Measurements from ENCODE around the gene PARVB. TPM values are rescaled to one million over a fixed set of nuclear protein-coding genes. Genes with fewer than 3 reads are reported as not detected.

The PARVB gene
- total and polyA plus RNA-seq, 9 of the 15 experiments (the other 6 are each of a cell fraction or from before 2014, with no cell fraction given): 1.1 to 59.2 (median 29.2) TPM

GRCh38 chr22:44132724-44133123, 108.6 kb downstream of the PARVB start:
- H3K79me2 ChIP-seq (ENCODE audit: control insufficient read depth, insufficient read depth, low read length): no peaks in the 10 kb centered on the region
- H3K27me3 ChIP-seq (ENCODE audit: control insufficient read depth in 2 of 2, insufficient read depth in 2 of 2, low read length in 2 of 2): no peaks in the 10 kb centered on the region
- H3K4me1 ChIP-seq (replicated peaks in 1 of 2; ENCODE audit: control insufficient read depth in 2 of 2, insufficient read depth in 2 of 2, low read length in 2 of 2): peaks cover 0 to 5% of the 10 kb centered on the region in 2 experiments; a peak in 4 of 5 replicates
- H3K36me3 ChIP-seq (ENCODE audit: control insufficient read depth, insufficient read depth, low read length): peaks cover 18% of the 10 kb centered on the region; the same call in 1 of the 3 replicates
- FAIRE-seq (no peak), DNase-seq (ENCODE audit: extremely low read depth in 1 of 4, low spot score in 3 of 4) (no peak), ATAC-seq (no peak)
- H3K9me3 ChIP-seq (replicated peaks; ENCODE audit: control insufficient read depth, insufficient read depth, low read depth, low read length): no peaks in the 10 kb centered on the region
- H3K9me1 ChIP-seq (ENCODE audit: control insufficient read depth, insufficient read depth, low read length): no peaks in the 10 kb centered on the region
- H3K4me3 ChIP-seq: no peak overlapping the region
- no peak overlapping the region for H3K9ac ChIP-seq (ENCODE audit: insufficient read depth in 1 of 2, low read depth in 2 of 2, low read length in 2 of 2)
- ChIA-PET CTCF (ENCODE audit: low intra/inter-chr PET ratio) (no interaction called here), POLR2A (no interaction called here)
- 0 out of 2 replicates have a peak, but pooled peaks cover 5% of the 10 kb centered on the region for H4K20me1 ChIP-seq (replicated peaks; ENCODE audit: control insufficient read depth, insufficient read depth, low read length)
- BruUV-seq (replicated peaks): no TSS peak
- no peak overlapping the region for H3K4me2 ChIP-seq (ENCODE audit: insufficient read depth, low read length)
- H3K27ac ChIP-seq (ENCODE audit: extremely low read depth, low read depth, low read length): no peak overlapping the region
- intact Hi-C loops (cut with micrococcal nuclease) (no loop called here), in situ Hi-C loops (cut with MboI) (no loop called here)
- TF ChIP-seq ZBTB34 (CRISPR knock-in tag; IDR thresholded peaks at IDR 0.05): no peak
- no peak overlapping the region for H2AFZ ChIP-seq (ENCODE audit: low read depth, low read length)
- WGBS (ENCODE audit: insufficient coverage, low coverage, missing lambda C conversion rate): 96% methylated on average over 6 of the region's 12 CpGs

- DNase-seq (ENCODE audit: extremely low read depth in 1 of 4, low spot score in 3 of 4): no peak
- no peak for TF ChIP-seq ZNF224 (CRISPR knock-in tag; IDR thresholded peaks at IDR 0.05)
- Histone ChIP-seq H2AFZ (ENCODE audit: low read depth, low read length) (no peak overlapping the region), H3K27ac (ENCODE audit: extremely low read depth, low read depth, low read length) (no peak overlapping the region), H3K27me3 (ENCODE audit: control insufficient read depth in 2 of 2, insufficient read depth in 2 of 2, low read length in 2 of 2) (no peaks in the 10 kb centered on the region), H3K9ac (ENCODE audit: insufficient read depth in 1 of 2, low read depth in 2 of 2, low read length in 2 of 2) (no peak overlapping the region), H3K79me2 (ENCODE audit: control insufficient read depth, insufficient read depth, low read length) (no peaks in the 10 kb centered on the region), H3K9me1 (ENCODE audit: control insufficient read depth, insufficient read depth, low read length) (no peaks in the 10 kb centered on the region), H3K4me2 (ENCODE audit: insufficient read depth, low read length) (no peak overlapping the region), H3K4me1 (replicated peaks in 1 of 2; ENCODE audit: control insufficient read depth in 2 of 2, insufficient read depth in 2 of 2, low read length in 2 of 2) (peaks cover 0 to 5% of the 10 kb centered on the region in 2 experiments; a peak in 4 of 5 replicates), H3K36me3 (ENCODE audit: control insufficient read depth, insufficient read depth, low read length) (peaks cover 18% of the 10 kb centered on the region; the same call in 1 of the 3 replicates), H4K20me1 (replicated peaks; ENCODE audit: control insufficient read depth, insufficient read depth, low read length) (0 out of 2 replicates have a peak, but pooled peaks cover 5% of the 10 kb centered on the region), H3K9me3 (replicated peaks; ENCODE audit: control insufficient read depth, insufficient read depth, low read depth, low read length) (no peaks in the 10 kb centered on the region), H3K4me3 (no peak overlapping the region)
- no peak for ATAC-seq
- BruUV-seq (replicated peaks): no TSS peak
- 90% methylated on average over 6 of the region's 6 CpGs for WGBS (ENCODE audit: insufficient coverage, low coverage, missing lambda C conversion rate)
- ChIA-PET POLR2A (no interaction called here), CTCF (ENCODE audit: low intra/inter-chr PET ratio) (no interaction called here)
- intact Hi-C loops (cut with micrococcal nuclease): no loop called here
- no peak for FAIRE-seq
- in situ Hi-C loops (cut with MboI): no loop called here
Observed at GRCh38 chr22:44133161-44133560, 109.1 kb downstream of the PARVB start.
